RPMI7951 (cell line): Measurements from ENCODE around the gene FAM184B. TPM values are rescaled to one million over a fixed set of nuclear protein-coding genes. Genes with fewer than 3 reads are reported as not detected.
"Not testable (repeated sequence)": the region's sequence is repeated elsewhere in the genome, so short reads cannot be mapped to it uniquely, and the experiment has no call there.

Experiments used
- DNase-seq: peaks from one replicate; pipeline ENCODE4 v3.0.0-alpha.2; 2012; ENCODE audit warnings: low read depth
- total RNA-seq: library from RNA; depleted of rRNA; stranded (reverse); fragments of >200 nt; shearing (Covaris generic); gene quantifications from 2 replicates; pipeline ENCODE4 v1.2.3, GENCODE V29; 2014

Gene FAM184B
- total RNA-seq, 1 experiment from 2014 or later: under 0.01 TPM

GRCh38 chr4:17718471-17718870, 63.0 kb downstream of the FAM184B start:
- DNase-seq: no peak

GRCh38 chr4:17717301-17717700, 64.1 kb downstream of the FAM184B start:
- DNase-seq: no peak

GRCh38 chr4:17715511-17715910, 65.9 kb downstream of the FAM184B start:
- no peak for DNase-seq

- DNase-seq: no peak
These were observed 67.6 kb downstream of the FAM184B start for GRCh38 chr4:17713779-17714178.

GRCh38 chr4:17712166-17712565, 69.3 kb downstream of the FAM184B start:
- DNase-seq: no peak

GRCh38 chr4:17711206-17711605, 70.2 kb downstream of the FAM184B start:
- not testable (repeated sequence) for DNase-seq

GRCh38 chr4:17709763-17710068, 71.7 kb downstream of the FAM184B start:
- DNase-seq: no peak

- DNase-seq: no peak
These were observed 72.2 kb downstream of the FAM184B start for GRCh38 chr4:17708992-17709762.

- no peak for DNase-seq
These were observed 73.8 kb downstream of the FAM184B start for GRCh38 chr4:17707671-17708070.

- DNase-seq: no peak
These were observed 76.3 kb downstream of the FAM184B start for GRCh38 chr4:17705107-17705506.

GRCh38 chr4:17704020-17704650, 77.3 kb downstream of the FAM184B start:
- no peak for DNase-seq

- DNase-seq: no peak
These were observed 78.8 kb downstream of the FAM184B start for GRCh38 chr4:17702641-17703040.

- DNase-seq: no peak
These were observed 79.5 kb downstream of the FAM184B start for GRCh38 chr4:17701882-17702281.

- no peak for DNase-seq
These were observed 80.1 kb downstream of the FAM184B start for GRCh38 chr4:17701138-17701839.

- DNase-seq: no peak
These were observed 82.0 kb downstream of the FAM184B start for GRCh38 chr4:17699380-17699779.

GRCh38 chr4:17698116-17698515, 83.3 kb downstream of the FAM184B start:
- no peak for DNase-seq

- DNase-seq: no peak
These were observed 86.1 kb downstream of the FAM184B start for GRCh38 chr4:17695341-17695740.

GRCh38 chr4:17694552-17694951, 86.9 kb downstream of the FAM184B start:
- DNase-seq: no peak

- peak; percentile 2 for DNase-seq
These were observed 90.5 kb downstream of the FAM184B start for GRCh38 chr4:17690898-17691297.

GRCh38 chr4:17690135-17690534, 91.3 kb downstream of the FAM184B start:
- no peak for DNase-seq

- DNase-seq: peak; percentile 69
These were observed 93.4 kb downstream of the FAM184B start for GRCh38 chr4:17688011-17688441.

- DNase-seq: peak; percentile 49
These were observed 94.1 kb downstream of the FAM184B start for GRCh38 chr4:17687237-17687857.
